Tibial nerve (tissue), 4 donors: Measurements from ENCODE around the gene NR2E1.

Source experiments
- CTCF ChIP-seq, 5 experiments: fragments of 200-600 bp in 3 of 5; fragments of 450-650 bp in 2 of 5; sonication (generic) in 3 of 5; IDR thresholded peaks; one replicate each; pipeline ENCODE4 v1.5.1; 2016 to 2019; ENCODE audit warnings: antibody characterized with exemption in 5 of 5, mild to moderate bottlenecking in 3 of 5, moderate library complexity in 2 of 5
- EP300 ChIP-seq, 2 donors: sonication (generic); formaldehyde crosslinking; IDR thresholded peaks; one replicate each; pipeline ENCODE4 v1.6.1; 2017; ENCODE audit warnings: antibody characterized with exemption in 2 of 2, mild to moderate bottlenecking in 1 of 2

GRCh38 chr6:108120311-108120710 lies 45.5 kb upstream of the NR2E1 start:
- TF ChIP-seq CTCF (IDR thresholded peaks at IDR 0.05) (no peak), EP300 (IDR thresholded peaks at IDR 0.05) (no peak)
